GM12891 (cell line): ENCODE results near the gene SLC9A9.

Experiments
- PAX5 ChIP-seq: IDR thresholded peaks from 2 replicates; pipeline ENCODE4 v1.6.1; 2011; ENCODE audit warnings: low read length, moderate library complexity, mild to moderate bottlenecking; ENCODE audit not compliant: insufficient read depth, severe bottlenecking
- POLR2A ChIP-seq: IDR thresholded peaks from 2 replicates; pipeline ENCODE4 v1.6.1; 2011; ENCODE audit warnings: low read depth, low read length, control low read depth
- POLR2AphosphoS5 ChIP-seq: IDR thresholded peaks from 2 replicates; pipeline ENCODE4 v1.6.1; 2011; ENCODE audit warnings: low read depth, low read length, control low read depth
- POU2F2 ChIP-seq: IDR thresholded peaks from 2 replicates; pipeline ENCODE4 v1.6.1; 2011; ENCODE audit warnings: low read depth, mild to moderate bottlenecking, control low read depth, low read length, moderate library complexity
- TAF1 ChIP-seq: IDR thresholded peaks from 2 replicates; pipeline ENCODE4 v1.6.1; 2011; ENCODE audit warnings: low read depth, low read length, control low read depth

- no peak for TF ChIP-seq POLR2A
- no peak for TF ChIP-seq POLR2AphosphoS5
- TF ChIP-seq TAF1, result no peak
- no peak for TF ChIP-seq POU2F2
- no peak for TF ChIP-seq PAX5
Observed at GRCh38 chr3:143291836-143292447, 556.3 kb downstream of the SLC9A9 start.
